Adrenal gland (tissue), 5 donors: ENCODE data around the gene GPC5.

Source experiments
- POLR2A ChIP-seq, 2 donors: fragments of 450-650 bp; IDR thresholded peaks; one replicate each; pipeline ENCODE4 v1.6.1; 2017; ENCODE audit warnings: antibody characterized with exemption in 2 of 2, mild to moderate bottlenecking in 2 of 2, moderate library complexity in 1 of 2
- TF ChIP-seq, protein P1 (sequence below), 6 experiments: fragments of 450-650 bp in 4 of 6; fragments of 200-600 bp in 2 of 6; sonication (generic) in 1 of 6; IDR thresholded peaks; 1 replicate in 5 of 6; 2 replicates in 1 of 6; pipeline versions ENCODE4 v1.5.1 to v1.8.0; 2016 to 2021; ENCODE audit warnings: antibody characterized with exemption in 6 of 6, mild to moderate bottlenecking in 2 of 6, moderate library complexity in 1 of 6
- donor health status: DM: no; HTN: no; CAD: no.

DNA sequence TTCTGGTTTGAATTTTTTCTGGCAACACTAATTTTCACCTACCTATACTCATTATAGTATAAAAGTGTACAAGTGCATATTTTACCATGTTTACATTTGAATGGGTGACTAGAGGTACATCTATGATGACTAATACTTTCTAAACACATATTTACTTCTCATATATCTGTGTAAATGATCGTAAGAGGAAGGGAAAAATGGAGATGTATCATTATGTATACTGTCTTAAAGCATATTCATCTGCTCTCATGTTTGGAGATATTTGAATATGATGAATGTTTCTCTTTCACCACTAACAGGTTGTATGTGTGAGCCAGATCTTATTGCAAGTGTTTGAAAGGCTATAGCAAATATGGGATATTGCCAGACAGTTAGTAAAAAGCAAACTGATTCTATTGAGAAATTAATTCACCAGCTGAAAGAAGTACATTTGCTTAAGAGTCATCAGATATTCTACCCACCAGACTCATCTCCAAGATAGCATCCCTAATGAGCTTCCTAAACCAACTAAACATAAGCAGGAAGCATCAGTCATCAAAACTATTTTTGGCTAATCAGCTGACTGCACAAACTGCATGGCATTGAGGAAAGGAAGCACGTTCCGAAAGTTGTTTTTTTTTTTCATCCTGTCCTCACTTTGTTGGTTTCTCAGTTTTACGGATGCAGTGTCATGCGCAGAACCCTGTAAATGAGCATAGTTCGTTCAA is 738.2 kb downstream of the GPC5 start:
- TF ChIP-seq, protein P1, sequence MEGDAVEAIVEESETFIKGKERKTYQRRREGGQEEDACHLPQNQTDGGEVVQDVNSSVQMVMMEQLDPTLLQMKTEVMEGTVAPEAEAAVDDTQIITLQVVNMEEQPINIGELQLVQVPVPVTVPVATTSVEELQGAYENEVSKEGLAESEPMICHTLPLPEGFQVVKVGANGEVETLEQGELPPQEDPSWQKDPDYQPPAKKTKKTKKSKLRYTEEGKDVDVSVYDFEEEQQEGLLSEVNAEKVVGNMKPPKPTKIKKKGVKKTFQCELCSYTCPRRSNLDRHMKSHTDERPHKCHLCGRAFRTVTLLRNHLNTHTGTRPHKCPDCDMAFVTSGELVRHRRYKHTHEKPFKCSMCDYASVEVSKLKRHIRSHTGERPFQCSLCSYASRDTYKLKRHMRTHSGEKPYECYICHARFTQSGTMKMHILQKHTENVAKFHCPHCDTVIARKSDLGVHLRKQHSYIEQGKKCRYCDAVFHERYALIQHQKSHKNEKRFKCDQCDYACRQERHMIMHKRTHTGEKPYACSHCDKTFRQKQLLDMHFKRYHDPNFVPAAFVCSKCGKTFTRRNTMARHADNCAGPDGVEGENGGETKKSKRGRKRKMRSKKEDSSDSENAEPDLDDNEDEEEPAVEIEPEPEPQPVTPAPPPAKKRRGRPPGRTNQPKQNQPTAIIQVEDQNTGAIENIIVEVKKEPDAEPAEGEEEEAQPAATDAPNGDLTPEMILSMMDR (IDR thresholded peaks at IDR 0.05), result no peak
- no peak for TF ChIP-seq POLR2A (IDR thresholded peaks at IDR 0.05)
